ENCODE data around the gene TBC1D3K.
"Not testable (repeated sequence)": the region's sequence is repeated elsewhere in the genome, so short reads cannot be mapped to it uniquely, and the experiment has no call there.

Gene TBC1D3K
- 0 to 0.05 (median 0) reads per million in 17 experiments for total RNA-seq

DNA sequence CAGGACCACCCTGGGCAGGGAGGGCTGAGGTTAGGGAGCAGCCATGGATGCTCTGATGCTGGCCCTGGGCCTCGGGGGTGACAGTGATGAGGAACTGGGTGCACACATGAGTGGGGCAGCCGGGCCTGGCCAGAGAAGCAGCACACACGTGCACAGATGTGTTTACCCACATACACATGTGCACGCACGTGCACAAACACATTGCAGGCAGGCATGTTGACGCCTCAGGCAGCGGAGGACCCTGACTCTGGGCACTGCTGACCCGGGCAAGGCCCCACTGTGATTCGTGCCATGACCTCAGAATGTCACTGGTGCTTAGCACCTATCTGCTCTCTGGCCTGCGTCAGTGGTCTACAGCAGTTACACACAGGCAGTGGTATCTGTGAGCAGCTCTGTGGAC lies at the start of gene TBC1D3K:
Gene TBC1D3K (plus strand): TSS at position 301 of the 400 bp plus-strand sequence. CDS start 1,585 bp downstream, outside the sequence.
- DNase-seq: not testable (repeated sequence)

DNA sequence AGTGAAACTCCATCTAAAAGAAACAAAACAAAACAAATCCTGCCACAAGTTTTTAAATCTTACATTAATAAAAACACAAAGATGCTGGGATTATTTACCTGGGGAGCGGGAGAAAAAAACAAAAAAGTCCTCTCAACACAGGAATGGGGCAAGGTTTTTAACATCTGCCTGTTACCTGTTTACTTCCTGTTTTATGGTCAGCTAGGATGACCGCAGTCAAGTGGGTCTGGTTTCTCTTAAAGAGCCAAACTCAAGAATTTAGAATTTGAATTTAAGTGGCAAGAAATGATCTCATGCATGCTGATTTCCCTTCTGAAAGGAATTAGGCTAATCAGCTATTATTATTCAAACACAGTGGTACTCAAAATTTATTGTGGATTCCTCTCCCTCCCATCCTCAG lies 39.7 kb upstream of the TBC1D3K start:
- DNase-seq: no peak

DNA sequence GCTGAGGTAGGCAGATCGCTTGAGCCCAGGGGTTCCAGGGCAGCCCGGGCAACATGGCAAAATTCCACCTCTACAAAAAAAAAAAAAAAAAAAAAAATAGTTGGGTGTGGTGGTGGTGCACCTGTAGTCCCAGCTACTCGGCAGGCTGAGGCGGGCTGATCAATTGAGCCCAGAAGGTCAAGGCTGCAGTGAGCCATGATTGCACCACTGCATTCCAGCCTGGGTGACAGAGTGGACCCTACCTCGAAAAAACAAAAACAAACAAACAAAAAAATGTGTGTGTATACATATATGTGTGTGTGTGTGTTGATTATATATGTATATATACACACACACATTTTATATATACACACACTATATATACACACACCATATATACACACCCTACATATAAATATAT lies 39.1 kb upstream of the TBC1D3K start:
- DNase-seq: no peak

DNA sequence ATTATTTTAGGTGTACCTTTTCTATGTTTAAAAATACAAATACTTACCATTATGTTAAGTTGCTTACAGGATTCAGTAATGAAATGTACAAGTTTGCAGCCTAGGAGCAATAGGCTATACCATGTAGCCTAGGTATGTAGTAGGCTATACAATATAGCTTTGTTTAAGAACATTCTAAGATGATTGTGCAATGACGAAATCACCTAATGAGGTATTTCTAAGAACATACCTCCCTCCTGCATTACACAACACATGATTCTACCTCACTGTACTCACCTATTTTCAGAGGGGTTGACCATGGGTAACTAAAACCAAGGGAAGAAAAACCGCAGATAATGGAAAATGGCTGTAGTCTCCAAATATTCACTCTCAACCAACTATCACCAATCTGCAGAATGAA lies 35.3 kb upstream of the TBC1D3K start:
- DNase-seq: no peak

DNA sequence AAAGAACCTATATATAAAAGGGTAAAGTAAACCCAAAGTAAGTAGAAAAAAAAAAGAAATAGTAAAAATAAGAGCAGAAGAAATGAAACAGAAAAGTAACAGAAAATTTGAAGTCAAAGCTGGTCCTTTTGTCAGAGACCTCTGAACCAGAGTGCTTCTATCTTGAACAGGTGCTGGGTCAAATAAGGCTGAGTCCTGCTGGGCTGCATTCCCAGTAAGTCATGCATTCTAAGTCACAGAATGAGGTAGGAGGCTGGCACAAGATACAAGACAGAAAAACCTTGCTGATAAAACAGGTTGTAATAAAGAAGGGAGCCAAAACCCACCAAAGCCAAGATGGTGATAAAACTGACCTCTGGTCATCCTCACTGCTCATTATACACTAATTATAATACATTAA lies 27.3 kb upstream of the TBC1D3K start:
- DNase-seq: not testable (repeated sequence)

Measured in suppressor macrophage (primary cell).